LNCAP (cell line): ENCODE results near the gene LBH.

Experiments
- TF ChIP-seq, protein P1 (sequence below): fragments of 450-650 bp; IDR thresholded peaks from 2 replicates; pipeline ENCODE4 v1.5.1; 2017; ENCODE audit warnings: mild to moderate bottlenecking

LBH gene

DNA sequence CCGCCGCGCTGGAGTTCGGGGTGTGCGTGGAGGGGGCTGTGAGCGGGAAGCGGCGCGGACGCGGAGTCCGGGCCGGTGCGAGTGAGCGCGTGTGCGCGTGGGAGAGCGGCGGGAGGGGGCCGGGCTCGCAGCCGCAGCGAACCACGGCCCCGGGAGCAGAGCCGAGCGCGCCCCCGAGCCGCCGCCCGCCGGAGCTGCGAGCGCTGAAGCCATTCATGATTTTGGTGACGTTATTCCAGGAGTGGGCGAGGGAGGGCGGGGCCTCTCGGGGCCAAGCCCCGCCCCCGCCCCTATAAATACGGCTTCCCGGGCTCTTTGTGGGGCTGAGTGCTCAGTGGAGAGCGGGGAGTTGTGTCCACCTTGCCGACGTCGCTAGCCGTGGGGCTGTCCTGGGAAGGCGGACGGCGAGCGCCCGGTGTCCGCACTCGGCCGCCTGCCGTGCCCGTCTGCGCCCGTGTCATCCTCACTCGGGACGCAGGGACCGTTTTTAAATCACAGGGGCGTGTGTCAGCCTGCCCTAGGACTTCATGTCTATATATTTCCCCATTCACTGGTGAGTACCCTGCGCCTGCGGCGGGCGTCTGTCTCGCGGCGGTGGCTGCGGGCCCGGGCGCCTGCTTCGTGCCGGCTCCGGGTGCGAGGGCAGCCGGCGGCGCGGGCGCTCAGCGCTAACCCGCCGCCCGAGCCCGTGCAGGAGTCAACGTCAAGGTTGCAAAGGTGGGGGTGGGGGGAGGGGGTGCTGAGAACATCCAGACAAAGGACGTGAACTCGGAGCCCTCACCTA lies at the start of gene LBH:
Gene LBH, plus strand, starts transcription at position 323 of the 784 bp plus-strand sequence. Its CDS starts 205 bp downstream, at position 528.
- TF ChIP-seq, protein P1, sequence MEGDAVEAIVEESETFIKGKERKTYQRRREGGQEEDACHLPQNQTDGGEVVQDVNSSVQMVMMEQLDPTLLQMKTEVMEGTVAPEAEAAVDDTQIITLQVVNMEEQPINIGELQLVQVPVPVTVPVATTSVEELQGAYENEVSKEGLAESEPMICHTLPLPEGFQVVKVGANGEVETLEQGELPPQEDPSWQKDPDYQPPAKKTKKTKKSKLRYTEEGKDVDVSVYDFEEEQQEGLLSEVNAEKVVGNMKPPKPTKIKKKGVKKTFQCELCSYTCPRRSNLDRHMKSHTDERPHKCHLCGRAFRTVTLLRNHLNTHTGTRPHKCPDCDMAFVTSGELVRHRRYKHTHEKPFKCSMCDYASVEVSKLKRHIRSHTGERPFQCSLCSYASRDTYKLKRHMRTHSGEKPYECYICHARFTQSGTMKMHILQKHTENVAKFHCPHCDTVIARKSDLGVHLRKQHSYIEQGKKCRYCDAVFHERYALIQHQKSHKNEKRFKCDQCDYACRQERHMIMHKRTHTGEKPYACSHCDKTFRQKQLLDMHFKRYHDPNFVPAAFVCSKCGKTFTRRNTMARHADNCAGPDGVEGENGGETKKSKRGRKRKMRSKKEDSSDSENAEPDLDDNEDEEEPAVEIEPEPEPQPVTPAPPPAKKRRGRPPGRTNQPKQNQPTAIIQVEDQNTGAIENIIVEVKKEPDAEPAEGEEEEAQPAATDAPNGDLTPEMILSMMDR, result no peak

DNA sequence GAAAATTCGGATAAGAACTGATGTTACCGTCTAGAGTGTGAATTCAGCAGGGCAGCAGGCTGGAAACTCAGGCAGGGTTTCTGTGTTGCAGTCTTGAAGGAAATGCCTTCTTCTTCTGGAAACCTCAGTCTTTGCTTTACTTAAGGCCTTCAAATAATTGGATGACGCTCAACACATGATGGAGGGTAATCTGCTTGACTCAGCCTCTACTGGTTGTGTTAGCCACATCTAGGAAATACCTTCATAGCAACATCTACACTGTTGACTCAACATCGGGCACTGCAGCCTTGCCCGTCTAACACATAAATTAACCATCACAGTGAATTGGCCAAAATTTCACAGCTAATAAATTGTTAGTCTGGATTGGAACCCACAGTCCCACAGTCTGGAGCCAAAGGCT lies 47.3 kb upstream of the LBH start:
- TF ChIP-seq, protein P1, result no peak

DNA sequence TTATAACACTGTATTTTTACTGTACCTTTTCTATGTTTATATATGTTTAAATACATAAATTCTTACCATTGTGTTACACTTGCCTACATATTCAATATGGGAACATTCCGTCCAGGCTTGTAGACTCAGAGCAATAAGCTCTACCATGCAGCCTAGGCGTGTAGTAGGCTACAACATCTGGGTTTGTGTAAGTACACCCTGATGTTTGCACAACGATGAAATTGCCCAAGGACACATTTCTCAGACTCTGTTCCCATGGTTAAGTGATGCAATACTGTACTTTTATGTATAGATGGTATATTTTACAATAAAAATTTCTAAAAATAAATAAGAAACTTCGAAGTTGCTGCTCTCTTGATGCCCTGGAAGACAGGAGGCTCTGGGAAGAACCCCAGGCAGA lies 46.2 kb upstream of the LBH start:
- TF ChIP-seq, protein P1, result no peak

DNA sequence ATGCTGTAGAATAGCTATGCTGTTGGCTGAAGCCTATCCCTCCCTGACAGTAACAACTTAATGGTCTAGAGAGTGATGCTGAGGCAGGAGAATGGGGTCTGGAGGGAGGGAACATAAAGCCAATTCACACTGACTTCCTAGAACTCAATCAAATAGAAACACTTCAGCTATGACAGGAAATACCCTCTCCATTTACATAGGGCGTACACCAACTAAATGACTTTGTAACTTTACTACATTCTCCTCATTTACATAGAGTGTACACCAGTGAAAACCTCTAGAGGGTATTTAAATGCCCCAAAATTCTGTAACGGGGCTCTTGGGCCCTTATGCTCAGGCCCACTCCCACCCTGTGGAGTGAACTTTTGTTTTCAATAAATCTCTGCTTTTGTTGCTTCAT lies 43.0 kb upstream of the LBH start:
- TF ChIP-seq, protein P1, result no peak

DNA sequence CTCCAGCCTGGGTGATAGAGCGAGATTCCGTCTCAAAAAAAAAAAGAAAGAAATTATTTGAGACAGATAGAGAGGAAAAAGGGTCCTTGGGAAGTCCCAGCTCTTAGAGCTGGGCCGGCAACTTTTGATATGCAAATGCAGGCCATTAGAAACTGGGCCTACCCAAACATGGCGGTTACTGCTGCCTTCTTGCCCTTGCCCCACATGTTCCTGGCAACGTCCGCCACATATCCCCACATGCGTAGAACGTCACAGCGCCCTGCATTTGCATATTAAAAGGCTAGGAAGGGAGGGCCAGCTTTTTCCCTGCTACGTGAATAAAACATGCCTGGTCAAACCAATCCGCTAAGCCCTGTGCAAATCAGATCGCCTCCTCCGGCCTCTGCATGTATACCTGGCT lies 40.7 kb upstream of the LBH start:
- TF ChIP-seq, protein P1, result no peak

DNA sequence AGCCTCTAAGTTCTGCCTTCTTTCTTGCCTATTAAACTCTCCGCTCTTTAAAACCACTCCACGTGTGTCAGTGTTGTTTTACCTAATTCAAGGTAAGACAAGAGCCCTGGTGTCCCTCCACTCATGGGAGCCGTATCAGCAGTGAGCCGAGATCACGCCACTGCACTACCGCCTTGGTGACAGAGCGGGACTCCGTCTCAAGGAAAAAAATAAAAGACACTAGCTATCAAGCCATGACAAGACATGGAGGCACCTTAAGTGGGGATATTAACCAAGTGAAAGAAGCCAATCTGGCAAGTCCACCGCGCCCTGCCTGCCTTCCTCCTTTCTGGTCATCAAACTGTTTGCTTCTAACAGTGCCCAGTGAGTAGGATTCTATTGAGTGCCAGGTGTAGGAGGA lies 40.2 kb upstream of the LBH start:
- TF ChIP-seq, protein P1, result no peak

DNA sequence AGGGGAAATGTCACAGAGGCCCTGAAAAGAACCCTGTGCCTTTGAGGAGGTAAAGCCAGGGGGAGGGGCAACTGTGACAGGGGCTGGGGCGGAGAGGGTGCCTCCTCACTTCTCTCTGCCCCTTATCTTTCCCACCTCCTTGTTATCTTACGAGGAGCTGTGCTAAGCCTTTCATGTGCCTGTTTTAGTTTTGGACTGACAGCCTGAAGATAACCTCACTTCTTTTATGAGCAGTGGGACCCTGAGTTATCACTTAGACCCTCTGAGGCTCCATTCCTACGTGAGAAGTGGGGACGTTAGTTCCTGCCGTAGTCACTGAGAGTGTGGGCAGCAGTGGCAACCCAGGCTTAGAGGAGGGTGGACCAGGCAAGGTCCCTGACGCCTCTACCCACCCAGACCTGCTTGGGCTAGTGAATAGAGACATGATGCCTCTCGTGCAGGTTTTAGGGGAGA lies 39.5 kb upstream of the LBH start:
- TF ChIP-seq, protein P1, result no peak
